Measurements from ENCODE around the gene ZNF280D. TPM values are rescaled to one million over a fixed set of nuclear protein-coding genes. Genes with fewer than 3 reads are reported as not detected.

The ZNF280D gene
- total and polyA plus RNA-seq, 2 of the 13 experiments (the other 11 are each of a cell fraction or from before 2014, with no cell fraction given), result 7.1 to 11.9 TPM

DNA sequence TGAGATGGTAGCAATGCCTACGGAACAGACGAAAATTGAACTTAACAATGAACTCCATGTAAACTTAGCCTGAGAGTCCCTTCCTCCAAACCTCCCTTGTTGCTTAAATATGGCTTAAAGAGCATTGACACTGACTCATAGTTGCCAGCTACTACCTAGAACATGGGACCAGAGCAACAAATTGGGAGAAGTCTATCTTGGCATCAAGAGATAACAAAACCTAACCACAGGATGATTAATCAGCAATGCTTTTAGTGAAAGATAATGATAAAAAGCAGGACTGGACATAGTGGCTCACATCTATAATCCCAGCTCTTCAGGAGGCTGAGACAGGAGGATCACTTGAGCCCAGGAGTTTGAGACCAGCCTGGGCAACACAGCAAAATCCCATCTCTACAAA is 150.5 kb downstream of the ZNF280D start (continued):
- TF ChIP-seq MTA1 (CRISPR knock-in tag; IDR thresholded peaks at IDR 0.05; ENCODE audit: borderline replicate concordance), result no peak
- TF ChIP-seq SSRP1 (CRISPR knock-in tag; IDR thresholded peaks at IDR 0.05), result no peak
- TF ChIP-seq, protein P1, sequence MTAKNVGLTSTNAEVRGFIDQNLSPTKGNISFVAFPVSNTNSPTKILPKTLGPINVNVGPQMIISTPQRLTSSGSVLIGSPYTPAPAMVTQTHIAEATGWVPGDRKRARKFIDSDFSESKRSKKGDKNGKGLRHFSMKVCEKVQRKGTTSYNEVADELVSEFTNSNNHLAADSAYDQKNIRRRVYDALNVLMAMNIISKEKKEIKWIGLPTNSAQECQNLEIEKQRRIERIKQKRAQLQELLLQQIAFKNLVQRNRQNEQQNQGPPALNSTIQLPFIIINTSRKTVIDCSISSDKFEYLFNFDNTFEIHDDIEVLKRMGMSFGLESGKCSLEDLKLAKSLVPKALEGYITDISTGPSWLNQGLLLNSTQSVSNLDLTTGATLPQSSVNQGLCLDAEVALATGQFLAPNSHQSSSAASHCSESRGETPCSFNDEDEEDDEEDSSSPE (CRISPR knock-in tag; IDR thresholded peaks at IDR 0.05), result no peak
- TF ChIP-seq JUNB (CRISPR knock-in tag; IDR thresholded peaks at IDR 0.05; ENCODE audit: borderline replicate concordance), result no peak
- TF ChIP-seq, protein P2, sequence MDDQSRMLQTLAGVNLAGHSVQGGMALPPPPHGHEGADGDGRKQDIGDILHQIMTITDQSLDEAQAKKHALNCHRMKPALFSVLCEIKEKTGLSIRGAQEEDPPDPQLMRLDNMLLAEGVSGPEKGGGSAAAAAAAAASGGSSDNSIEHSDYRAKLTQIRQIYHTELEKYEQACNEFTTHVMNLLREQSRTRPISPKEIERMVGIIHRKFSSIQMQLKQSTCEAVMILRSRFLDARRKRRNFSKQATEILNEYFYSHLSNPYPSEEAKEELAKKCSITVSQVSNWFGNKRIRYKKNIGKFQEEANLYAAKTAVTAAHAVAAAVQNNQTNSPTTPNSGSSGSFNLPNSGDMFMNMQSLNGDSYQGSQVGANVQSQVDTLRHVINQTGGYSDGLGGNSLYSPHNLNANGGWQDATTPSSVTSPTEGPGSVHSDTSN (CRISPR knock-in tag; IDR thresholded peaks at IDR 0.05; ENCODE audit: borderline replicate concordance), result no peak

Small RNA genes lying within 50 kb of the gene (small RNA-seq; reads per million reads assigned to genes)
- gene RF00019 (ENCODE audit: insufficient read depth in 2 of 3, insufficient read length in 3 of 3, low read depth in 2 of 3, low replicate concordance in 1 of 3), result 0 reads per million in 3 experiments

Other genes with a start within 250 kb of the ZNF280D start
- gene TCF12, start 185.1 kb upstream of the ZNF280D start, total RNA-seq (2016; rRNA removed; fragmentation: Illumina TruSeq; extraction: Trizol), result 51.1 and 70.7 TPM in 2 replicates
- 36.9 and 48.6 TPM in 2 replicates for gene TCF12, start 185.1 kb upstream of the ZNF280D start, polyA plus RNA-seq (2011; rRNA removed)